IMR-90 (cell line): ENCODE results near the gene ILDR2.

Source experiments
- CEBPB ChIP-seq: IDR thresholded peaks from 2 replicates; pipeline ENCODE4 v1.6.1; 2012; ENCODE audit warnings: low read depth, low read length, improper control_type of control experiment
- FOS ChIP-seq: fragments of 150-350 bp; IDR thresholded peaks from 2 replicates; pipeline ENCODE4 v1.6.1; 2016; ENCODE audit warnings: low read depth, low read length
- MAFK ChIP-seq: IDR thresholded peaks from 2 replicates; pipeline ENCODE4 v1.6.1; 2012; ENCODE audit warnings: low read depth, low read length, improper control_type of control experiment
- POLR2A ChIP-seq: IDR thresholded peaks from 2 replicates; pipeline ENCODE4 v1.6.1; 2012; ENCODE audit warnings: mild to moderate bottlenecking, low read depth, low read length
- RAD21 ChIP-seq: IDR thresholded peaks from 2 replicates; pipeline ENCODE4 v1.6.1; 2012; ENCODE audit warnings: low read length, improper control_type of control experiment
- RCOR1 ChIP-seq: IDR thresholded peaks from 2 replicates; pipeline ENCODE4 v1.6.1; 2012; ENCODE audit warnings: mild to moderate bottlenecking, low read length, improper control_type of control experiment; ENCODE audit not compliant: insufficient replicate concordance
- SMC3 ChIP-seq: fragments of 150-350 bp; IDR thresholded peaks from 2 replicates; pipeline ENCODE4 v1.6.1; 2016; ENCODE audit warnings: low read depth, mild to moderate bottlenecking, antibody characterized with exemption, low read length, moderate library complexity
- USF2 ChIP-seq: fragments of 150-350 bp; IDR thresholded peaks from 2 replicates; pipeline ENCODE4 v1.6.1; 2017; ENCODE audit warnings: mild to moderate bottlenecking, antibody characterized with exemption, low read length, low read depth
- TF ChIP-seq, protein P1 (sequence below): conservative IDR thresholded peaks from 2 replicates; pipeline ENCODE4 v1.5.1; 2012; ENCODE audit warnings: mild to moderate bottlenecking, low read depth, low read length, improper control_type of control experiment

DNA sequence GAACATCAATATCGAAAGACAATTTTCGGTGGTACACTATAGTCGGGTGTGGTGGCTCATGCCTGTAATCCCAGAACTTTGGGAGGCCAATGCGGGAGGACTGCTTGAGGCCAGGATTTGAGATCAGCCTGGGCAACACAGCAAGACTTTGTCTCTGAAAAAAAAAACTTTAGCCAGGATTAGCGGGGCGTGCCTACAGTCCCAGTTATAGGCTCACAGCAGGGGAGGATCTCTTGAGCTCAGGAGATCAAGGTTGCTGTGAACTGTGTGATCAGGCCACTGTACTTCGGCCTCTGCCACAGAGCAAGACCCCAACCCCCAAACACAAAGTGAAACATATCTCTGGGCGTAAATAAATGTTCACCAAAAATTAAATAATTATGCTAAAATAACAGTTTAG is 100.9 kb downstream of the ILDR2 start:
- TF ChIP-seq, protein P1, sequence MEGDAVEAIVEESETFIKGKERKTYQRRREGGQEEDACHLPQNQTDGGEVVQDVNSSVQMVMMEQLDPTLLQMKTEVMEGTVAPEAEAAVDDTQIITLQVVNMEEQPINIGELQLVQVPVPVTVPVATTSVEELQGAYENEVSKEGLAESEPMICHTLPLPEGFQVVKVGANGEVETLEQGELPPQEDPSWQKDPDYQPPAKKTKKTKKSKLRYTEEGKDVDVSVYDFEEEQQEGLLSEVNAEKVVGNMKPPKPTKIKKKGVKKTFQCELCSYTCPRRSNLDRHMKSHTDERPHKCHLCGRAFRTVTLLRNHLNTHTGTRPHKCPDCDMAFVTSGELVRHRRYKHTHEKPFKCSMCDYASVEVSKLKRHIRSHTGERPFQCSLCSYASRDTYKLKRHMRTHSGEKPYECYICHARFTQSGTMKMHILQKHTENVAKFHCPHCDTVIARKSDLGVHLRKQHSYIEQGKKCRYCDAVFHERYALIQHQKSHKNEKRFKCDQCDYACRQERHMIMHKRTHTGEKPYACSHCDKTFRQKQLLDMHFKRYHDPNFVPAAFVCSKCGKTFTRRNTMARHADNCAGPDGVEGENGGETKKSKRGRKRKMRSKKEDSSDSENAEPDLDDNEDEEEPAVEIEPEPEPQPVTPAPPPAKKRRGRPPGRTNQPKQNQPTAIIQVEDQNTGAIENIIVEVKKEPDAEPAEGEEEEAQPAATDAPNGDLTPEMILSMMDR: no peak
- TF ChIP-seq CEBPB (no peak), USF2 (no peak), RCOR1 (no peak), SMC3 (no peak), POLR2A (no peak), RAD21 (no peak), FOS (no peak), MAFK (no peak)
